CD14-positive monocyte (primary cell): ENCODE data around the gene PRR36. TPM values are rescaled to one million over a fixed set of nuclear protein-coding genes. Genes with fewer than 3 reads are reported as not detected.
A peak's percentile ranks its signal among the peaks of the same experiment; 100 is the strongest.

ENCODE experiments used
- DNase-seq, 3 donors: peaks; one replicate each; pipeline ENCODE4 v3.0.0-alpha.2; 2011 to 2022
- H2AFZ ChIP-seq: 2 replicates; pipeline ENCODE4 v1.6.0; 2012; ENCODE audit warnings: mild to moderate bottlenecking, low read depth, low read length, inconsistent platforms; ENCODE audit not compliant: insufficient read depth, poor library complexity, severe bottlenecking
- H3K27ac ChIP-seq, 2 donors: 1 replicate in 1 of 2; 2 replicates in 1 of 2; pipeline ENCODE4 v1.5.1; 2012 to 2013; ENCODE audit warnings: low read length in 2 of 2, control low read depth in 1 of 2, inconsistent platforms in 1 of 2, low read depth in 1 of 2, mild to moderate bottlenecking in 1 of 2
- H3K27me3 ChIP-seq, 2 donors: one replicate each; pipeline versions ENCODE4 v1.6.0 to v1.6.1; 2011 to 2013; ENCODE audit warnings: low read length in 2 of 2; ENCODE audit not compliant: control insufficient read depth in 2 of 2, insufficient read depth in 2 of 2
- H3K36me3 ChIP-seq, 2 donors: replicated peaks in 1 of 2; 1 replicate in 1 of 2; 2 replicates in 1 of 2; pipeline versions ENCODE4 v1.5.1 to v1.6.1; 2012 to 2013; ENCODE audit warnings: low read length in 2 of 2, control low read depth in 1 of 2, inconsistent platforms in 1 of 2, mild to moderate bottlenecking in 1 of 2; ENCODE audit not compliant: insufficient read depth in 2 of 2, control insufficient read depth in 1 of 2
- H3K4me1 ChIP-seq, 2 donors: 1 replicate in 1 of 2; 2 replicates in 1 of 2; pipeline versions ENCODE4 v1.5.1 to v1.6.1; 2012 to 2013; ENCODE audit warnings: low read length in 2 of 2, control low read depth in 1 of 2, inconsistent platforms in 1 of 2, mild to moderate bottlenecking in 1 of 2, moderate library complexity in 1 of 2; ENCODE audit not compliant: insufficient read depth in 2 of 2, control insufficient read depth in 1 of 2
- H3K4me2 ChIP-seq: replicated peaks from 2 replicates; pipeline ENCODE3; 2012; ENCODE audit warnings: low read length, moderate library complexity, mild to moderate bottlenecking; ENCODE audit not compliant: poor library complexity, severe bottlenecking; ENCODE audit errors: extremely low read depth
- H3K4me3 ChIP-seq, 3 experiments: fragments of 200-600 bp in 1 of 3; sonication (generic) in 1 of 3; replicated peaks in 1 of 3; 1 replicate in 2 of 3; 2 replicates in 1 of 3; pipeline ENCODE4 v1.5.1; 2011 to 2013; ENCODE audit warnings: low read length in 3 of 3, mild to moderate bottlenecking in 3 of 3, control low read depth in 2 of 3, low read depth in 2 of 3, inconsistent platforms in 1 of 3, moderate library complexity in 1 of 3
- H3K79me2 ChIP-seq: 2 replicates; pipeline ENCODE4 v1.6.0; 2012; ENCODE audit warnings: mild to moderate bottlenecking, control low read depth, inconsistent platforms, low read length, moderate library complexity; ENCODE audit not compliant: insufficient read depth
- H3K9ac ChIP-seq: 2 replicates; pipeline ENCODE4 v1.6.0; 2017; ENCODE audit warnings: low read length, mild to moderate bottlenecking; ENCODE audit not compliant: insufficient read depth, poor library complexity, severe bottlenecking
- H3K9me3 ChIP-seq, 2 donors: replicated peaks in 1 of 2; 1 replicate in 1 of 2; 2 replicates in 1 of 2; pipeline versions ENCODE4 v1.5.1 to v1.6.1; 2012 to 2013; ENCODE audit warnings: low read length in 2 of 2, control low read depth in 1 of 2; ENCODE audit not compliant: control insufficient read depth in 1 of 2, insufficient read depth in 1 of 2
- H4K20me1 ChIP-seq: 2 replicates; pipeline ENCODE4 v1.6.0; 2012; ENCODE audit warnings: mild to moderate bottlenecking, low read length, control low read depth, moderate library complexity; ENCODE audit not compliant: insufficient read depth
- H3K27ac Mint-ChIP-seq, 7 donors: one replicate each; pipeline ENCODE4 v1.8.0; 2020; ENCODE audit warnings: mild to moderate bottlenecking in 7 of 7, mixed read lengths in 7 of 7, moderate library complexity in 6 of 7, inconsistent platforms in 2 of 7
- H3K27me3 Mint-ChIP-seq, 3 donors: one replicate each; pipeline ENCODE4 v1.8.0; 2021 to 2022; ENCODE audit warnings: low read depth in 3 of 3, mild to moderate bottlenecking in 3 of 3, mixed read lengths in 3 of 3, moderate library complexity in 3 of 3, inconsistent platforms in 1 of 3
- H3K36me3 Mint-ChIP-seq, 2 donors: one replicate each; pipeline ENCODE4 v1.8.0; 2020; ENCODE audit warnings: mixed read lengths in 2 of 2, inconsistent platforms in 1 of 2, mild to moderate bottlenecking in 1 of 2
- H3K4me1 Mint-ChIP-seq: one replicate; pipeline ENCODE4 v1.8.0; 2020; ENCODE audit warnings: mild to moderate bottlenecking, mixed read lengths
- H3K4me3 Mint-ChIP-seq, 2 donors: one replicate each; pipeline ENCODE4 v1.8.0; 2020; ENCODE audit warnings: mild to moderate bottlenecking in 2 of 2, mixed read lengths in 2 of 2, moderate library complexity in 1 of 2
- H3K9me3 Mint-ChIP-seq, 7 donors: one replicate each; pipeline ENCODE4 v1.8.0; 2020 to 2022; ENCODE audit warnings: mixed read lengths in 7 of 7, mild to moderate bottlenecking in 6 of 7, moderate library complexity in 6 of 7, inconsistent platforms in 2 of 7
- CTCF ChIP-seq: fragments of 200-600 bp; IDR thresholded peaks from one replicate; pipeline ENCODE4 v1.8.0; 2022; ENCODE audit warnings: antibody characterized with exemption, mild to moderate bottlenecking
- WGBS: methylation state at CpG from one replicate; pipeline ENCODE4 v1.1.5; 2013; ENCODE audit warnings: missing lambda C conversion rate; ENCODE audit not compliant: insufficient coverage; 5-methylcytosine and 5-hydroxymethylcytosine counted together
- intact Hi-C, 2 donors: fragments of 100-400 bp; cut with micrococcal nuclease; formaldehyde crosslinking; loops; one replicate each; pipeline versions ENCODE4 v1.15.0 to v1.15.1; 2023
- polyA plus RNA-seq, 3 donors: library from polyadenylated mRNA; depleted of rRNA in 1 of 3; unstranded in 2 of 3; stranded (reverse) in 1 of 3; fragments of 300-500 nt in 2 of 3; fragments of >200 nt in 1 of 3; fragmentation: Illumina TruSeq in 2 of 3; gene quantifications; 1 replicate in 2 of 3; 2 replicates in 1 of 3; pipeline ENCODE4 v1.2.3, GENCODE V29; 2012 to 2021

Gene PRR36
- polyA plus RNA-seq, 3 donors, result not detected

GRCh38 chr19:7830823-7831222, 43.4 kb downstream of the PRR36 start:
- Histone ChIP-seq H4K20me1 (no peaks in the 10 kb centered on the region), H3K4me2 (peak overlapping the region; percentile 81)
- intact Hi-C loops, result no loop called here

DNA sequence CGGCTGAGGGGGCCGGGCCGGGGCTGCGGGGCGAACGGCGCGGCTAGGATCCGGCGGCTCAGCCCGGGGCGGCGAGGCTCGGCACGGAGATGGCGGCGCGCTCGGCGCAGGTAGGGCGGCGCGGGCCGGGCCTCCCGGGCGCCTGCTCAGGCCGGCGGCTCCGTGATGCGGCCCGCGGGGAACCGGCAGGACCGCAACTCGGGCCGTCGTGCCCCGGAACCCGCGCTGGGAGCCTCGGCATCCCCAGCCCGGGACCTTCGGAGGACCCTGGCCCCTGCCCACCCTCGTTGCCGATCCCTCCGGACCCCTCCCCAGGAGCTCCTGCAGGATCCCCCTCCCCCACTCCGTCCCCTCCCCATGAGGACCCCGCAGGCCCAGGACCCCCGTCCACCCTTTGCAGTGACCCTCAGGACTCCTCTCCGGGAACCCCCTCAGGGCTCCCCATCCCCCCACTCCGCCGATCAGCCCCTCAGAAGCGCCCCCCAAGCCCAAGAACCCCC, 43.9 kb downstream of the PRR36 start:
- intact Hi-C loops, result no loop called here
- Mint-ChIP-seq H3K4me3 (peak overlapping the region in 1 of 2 donors; percentile 81), H3K36me3 (no peaks in the 10 kb centered on the region), H3K4me1 (peaks cover 25% of the 10 kb centered on the region), H3K27ac (peak overlapping the region in 2 of 7 donors; percentile 1 to 78), H3K9me3 (peaks cover 0 to 2% (median 1%) of the 10 kb centered on the region in 7 donors), H3K27me3 (peaks cover 24 to 26% (median 25%) of the 10 kb centered on the region in 3 donors)
- WGBS, result under 1% methylated on average over 48 of the region's 53 CpGs
- peak in 1 of 3 donors; percentile 26 for DNase-seq
- Histone ChIP-seq H3K9ac (peak overlapping the region; percentile 67), H3K79me2 (peaks cover 5% of the 10 kb centered on the region), H3K4me1 (peaks cover 15 to 22% of the 10 kb centered on the region in 2 donors), H3K9me3 (no peaks in the 10 kb centered on the region), H3K4me2 (peak overlapping the region; percentile 81), H3K4me3 (peak overlapping the region; percentile 41 to 68 (median 57)), H3K27ac (peak overlapping the region in 1 of 2 donors; percentile 26), H3K27me3 (peaks cover 0 to 4% of the 10 kb centered on the region in 2 donors), H4K20me1 (no peaks in the 10 kb centered on the region), H2AFZ (peak overlapping the region; percentile 65), H3K36me3 (no peaks in the 10 kb centered on the region)
- TF ChIP-seq CTCF, result no peak

More at GRCh38 chr19:7830823-7831222, 43.4 kb downstream of the PRR36 start:
- H3K27me3 ChIP-seq, result peaks cover 0 to 4% of the 10 kb centered on the region in 2 donors
- Mint-ChIP-seq H3K9me3 (peaks cover 0 to 2% (median 0%) of the 10 kb centered on the region in 7 donors), H3K36me3 (no peaks in the 10 kb centered on the region), H3K4me3 (peak overlapping the region; percentile 70 to 80), H3K4me1 (peaks cover 25% of the 10 kb centered on the region), H3K27ac (peak overlapping the region in 2 of 7 donors; percentile 1 to 78), H3K27me3 (peaks cover 20 to 21% (median 20%) of the 10 kb centered on the region in 3 donors)
- H3K4me3 ChIP-seq, result peak overlapping the region in 2 of 3 experiments; percentile 41 to 68
- peak in 1 of 3 donors; percentile 14 for DNase-seq
- 70% methylated on average over 5 of the region's 7 CpGs for WGBS
- H3K4me1 ChIP-seq, result peaks cover 15 to 22% of the 10 kb centered on the region in 2 donors
- H3K79me2 ChIP-seq, result peaks cover 5% of the 10 kb centered on the region
- no peak for TF ChIP-seq CTCF
- no peaks in the 10 kb centered on the region for H3K9me3 ChIP-seq
- no peaks in the 10 kb centered on the region for H3K36me3 ChIP-seq
- no peak overlapping the region for H3K27ac ChIP-seq
- peak overlapping the region; percentile 67 for H3K9ac ChIP-seq
- no peak overlapping the region for H2AFZ ChIP-seq
